HG02623 (cell line): ENCODE data around the gene MUSTN1.

ENCODE experiments used
- ATAC-seq: cut with Tn5 transposase; IDR thresholded peaks from one replicate; pipeline ENCODE4 v1.9.1; 2021; ENCODE audit warnings: moderate library complexity; ENCODE audit not compliant: unreplicated experiment

The MUSTN1 gene

DNA sequence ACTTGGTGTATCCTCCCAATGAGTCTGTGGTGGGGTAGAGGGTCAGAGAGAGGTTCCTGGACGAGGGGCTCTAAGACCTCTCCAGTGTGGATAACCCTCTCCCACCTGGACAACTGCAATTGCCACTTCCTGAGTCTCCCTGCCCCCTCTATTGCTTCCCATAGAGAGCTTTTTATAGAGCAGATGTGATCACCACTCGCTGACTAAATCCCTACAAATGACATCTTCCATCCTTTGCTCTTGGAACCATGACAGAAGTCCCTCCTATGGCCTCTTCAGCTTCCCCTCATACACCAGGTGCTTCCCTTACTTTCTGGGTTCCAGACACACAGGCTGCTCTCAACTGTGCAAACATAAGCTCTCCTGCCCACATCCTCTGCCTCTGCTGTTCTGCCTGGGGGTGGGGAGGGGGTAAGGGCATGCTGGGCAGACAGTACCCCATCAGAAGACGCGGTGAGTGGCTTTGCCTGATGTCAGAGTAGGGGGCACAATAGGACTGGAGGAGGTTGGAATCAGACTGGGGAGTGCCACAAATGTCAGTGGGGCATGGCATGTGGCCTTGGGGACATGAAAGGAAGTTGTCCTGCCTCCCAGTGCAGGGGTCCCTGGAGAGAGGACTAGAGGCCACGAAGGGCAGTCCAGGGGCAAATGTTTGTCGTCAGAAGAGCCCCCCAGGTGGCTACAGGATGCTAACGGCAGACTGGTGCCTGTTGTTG lies 25.0 kb downstream of the MUSTN1 start:
- ATAC-seq = no peak

- no peak for ATAC-seq
Measured at GRCh38 chr3:52809149-52809548, 25.7 kb downstream of the MUSTN1 start.

DNA sequence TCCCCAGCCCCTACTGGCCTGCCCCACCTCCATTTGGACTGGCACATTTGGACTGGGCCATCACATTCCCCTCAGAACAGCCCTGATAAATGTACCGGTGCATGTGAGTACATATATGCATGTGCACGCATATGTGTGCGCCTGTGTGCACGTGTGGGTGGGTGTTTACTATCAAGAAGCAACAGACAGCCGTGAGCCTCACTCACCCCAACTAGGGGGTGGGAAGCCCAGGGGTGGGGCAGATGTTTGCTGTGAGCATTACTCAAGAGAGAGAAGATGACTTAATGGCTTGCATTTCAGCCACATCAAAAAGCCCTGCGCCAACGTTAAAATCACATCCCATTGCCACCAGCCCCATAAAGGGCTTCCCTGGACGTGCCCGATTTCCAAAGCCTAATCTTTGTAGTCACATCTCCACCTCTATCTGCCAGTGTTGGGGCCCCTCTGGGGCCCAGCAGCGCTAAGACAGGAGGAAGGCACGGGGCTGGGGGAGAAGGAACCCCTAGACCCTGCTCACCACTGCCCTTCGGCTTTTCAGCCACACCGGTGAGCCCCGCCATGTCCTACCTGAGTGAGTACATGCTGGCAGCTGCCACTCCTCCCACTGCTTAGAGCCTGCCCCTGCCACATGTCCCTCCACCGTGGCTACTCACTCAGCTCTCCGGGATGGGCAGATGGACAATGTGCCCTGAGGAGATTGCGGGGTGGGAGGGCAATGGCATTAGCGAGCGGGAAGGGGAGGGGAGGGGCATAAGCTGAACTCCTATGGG lies 29.4 kb downstream of the MUSTN1 start:
- ATAC-seq = no peak

GRCh38 chr3:52801839-52802238 lies 33.0 kb downstream of the MUSTN1 start:
- no peak for ATAC-seq

DNA sequence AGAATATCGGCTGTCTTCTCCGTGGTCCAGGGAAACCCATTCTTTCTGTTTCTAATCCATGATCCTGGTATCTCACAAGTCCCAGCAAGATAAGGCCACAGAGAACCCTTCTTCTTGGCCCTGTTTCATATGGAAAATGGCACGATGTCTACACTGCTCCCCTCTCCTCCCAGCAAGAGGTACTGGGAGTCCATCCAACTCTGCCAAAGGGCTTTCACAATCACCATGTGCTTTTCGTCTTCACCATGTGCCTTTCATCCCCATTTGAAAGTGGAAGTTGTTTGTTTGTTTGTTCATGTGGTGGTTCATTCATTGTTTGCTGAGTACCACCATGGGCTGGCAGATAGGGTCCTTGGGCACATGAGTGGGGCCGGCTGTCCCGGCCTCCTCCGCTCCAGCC lies 34.7 kb downstream of the MUSTN1 start:
- no peak for ATAC-seq

DNA sequence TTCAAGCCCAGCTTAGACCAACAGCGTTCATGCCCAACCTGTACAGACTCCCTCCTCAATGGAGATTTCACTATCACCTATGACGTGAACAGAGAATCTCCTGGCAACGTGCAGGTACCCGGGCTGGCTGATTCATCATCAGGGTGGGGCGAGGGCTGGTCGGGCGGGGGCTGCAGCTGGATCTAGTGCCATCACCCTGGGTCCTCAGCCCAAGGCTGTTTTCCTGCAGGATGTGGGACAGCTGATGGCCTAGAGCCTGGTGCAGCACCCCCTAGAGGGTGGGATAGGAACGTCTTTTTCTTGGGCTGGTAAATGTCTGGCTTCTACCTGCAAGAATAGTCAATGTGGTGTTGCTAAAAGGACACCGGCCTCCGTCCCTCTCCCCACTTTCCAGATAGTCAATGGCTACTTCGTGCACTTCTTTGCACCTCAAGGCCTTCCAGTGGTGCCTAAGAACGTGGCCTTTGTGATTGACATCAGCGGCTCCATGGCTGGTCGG lies 35.8 kb downstream of the MUSTN1 start:
- ATAC-seq = no peak

- ATAC-seq = no peak
Measured at GRCh38 chr3:52798376-52798977, 36.3 kb downstream of the MUSTN1 start.

DNA sequence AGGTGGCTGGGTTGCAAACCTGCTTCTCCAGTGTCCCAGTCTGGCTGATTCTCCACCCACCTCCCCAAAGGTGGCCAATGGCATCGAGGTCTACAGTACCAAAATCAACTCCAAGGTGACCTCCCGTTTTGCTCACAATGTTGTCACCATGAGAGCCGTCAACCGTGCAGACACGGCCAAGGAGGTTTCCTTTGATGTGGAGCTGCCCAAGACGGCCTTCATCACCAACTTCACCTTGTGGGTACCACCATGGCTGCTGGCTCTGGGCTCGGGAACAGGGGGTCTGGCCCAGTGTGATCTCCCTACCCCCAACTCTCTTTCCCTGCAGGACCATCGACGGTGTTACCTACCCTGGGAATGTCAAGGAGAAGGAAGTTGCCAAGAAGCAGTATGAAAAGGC lies 38.4 kb downstream of the MUSTN1 start:
- ATAC-seq = no peak

GRCh38 chr3:52795298-52795900 lies 39.4 kb downstream of the MUSTN1 start:
- ATAC-seq = no peak

- ATAC-seq = no peak
Measured at GRCh38 chr3:52794612-52795099, 40.2 kb downstream of the MUSTN1 start, which contains the start of gene ITIH3. ITIH3 (plus strand) TSS chr3:52794796; CDS start chr3:52794804, 8 bp downstream.

GRCh38 chr3:52793702-52794611 lies 40.9 kb downstream of the MUSTN1 start:
- ATAC-seq = no peak

DNA sequence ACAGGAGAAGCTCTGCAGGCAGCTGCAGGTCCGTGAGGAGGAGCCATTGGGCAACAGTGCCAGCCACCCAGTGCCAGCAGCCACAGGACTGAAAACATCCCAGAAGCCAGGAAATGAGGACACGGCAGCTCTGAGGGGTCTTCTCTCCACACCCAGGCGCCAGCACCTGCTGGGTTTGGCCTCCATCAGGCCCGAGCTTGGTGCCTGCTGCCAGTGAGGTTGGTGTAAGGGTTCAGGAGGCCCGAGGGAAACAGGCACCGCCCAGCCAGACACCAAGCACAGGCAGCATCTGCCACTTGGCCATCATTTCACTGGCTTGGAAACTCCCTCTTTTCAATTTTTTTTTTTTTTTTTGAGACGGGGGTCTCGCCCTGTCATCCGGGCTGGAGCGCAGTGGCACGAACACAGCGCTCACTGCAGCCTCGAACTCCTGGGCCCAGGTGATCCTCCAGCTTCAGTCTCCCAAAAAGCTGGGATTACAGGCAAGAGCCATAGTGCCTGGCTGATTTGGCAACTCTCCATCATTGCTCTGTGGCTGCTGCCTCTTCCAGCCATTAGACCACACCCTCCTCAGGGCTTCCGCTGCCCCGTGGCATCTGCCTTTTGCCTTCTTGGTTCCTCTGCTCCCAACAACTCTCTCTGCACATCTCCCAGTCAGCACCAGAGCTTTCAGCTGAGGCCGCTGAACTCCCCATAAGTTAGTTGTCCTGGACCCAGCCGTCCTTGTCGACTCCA lies 41.7 kb downstream of the MUSTN1 start:
- ATAC-seq = no peak

GRCh38 chr3:52792413-52792812 lies 42.4 kb downstream of the MUSTN1 start:
- no peak for ATAC-seq

GRCh38 chr3:52791928-52792327 lies 42.9 kb downstream of the MUSTN1 start:
- ATAC-seq = no peak

- ATAC-seq = no peak
Measured at GRCh38 chr3:52791366-52791765, 43.5 kb downstream of the MUSTN1 start.

DNA sequence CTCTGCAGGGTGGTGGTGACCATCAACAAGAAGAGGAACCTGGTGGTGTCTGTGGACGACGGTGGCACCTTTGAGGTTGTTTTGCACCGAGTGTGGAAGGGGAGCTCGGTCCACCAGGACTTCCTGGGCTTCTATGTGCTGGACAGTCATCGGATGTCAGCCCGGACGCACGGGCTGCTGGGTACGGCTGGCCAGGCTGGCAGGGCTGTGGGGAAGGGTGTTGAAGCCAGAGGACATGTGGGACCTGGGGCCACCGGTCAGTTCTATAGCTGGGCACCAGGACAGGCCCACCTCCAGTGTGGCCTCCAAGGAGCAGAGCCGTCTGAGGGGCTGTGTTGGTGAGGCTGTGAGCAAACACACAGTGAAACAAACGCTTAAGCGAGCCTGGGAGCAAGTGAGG lies 44.1 kb downstream of the MUSTN1 start:
- no peak for ATAC-seq

DNA sequence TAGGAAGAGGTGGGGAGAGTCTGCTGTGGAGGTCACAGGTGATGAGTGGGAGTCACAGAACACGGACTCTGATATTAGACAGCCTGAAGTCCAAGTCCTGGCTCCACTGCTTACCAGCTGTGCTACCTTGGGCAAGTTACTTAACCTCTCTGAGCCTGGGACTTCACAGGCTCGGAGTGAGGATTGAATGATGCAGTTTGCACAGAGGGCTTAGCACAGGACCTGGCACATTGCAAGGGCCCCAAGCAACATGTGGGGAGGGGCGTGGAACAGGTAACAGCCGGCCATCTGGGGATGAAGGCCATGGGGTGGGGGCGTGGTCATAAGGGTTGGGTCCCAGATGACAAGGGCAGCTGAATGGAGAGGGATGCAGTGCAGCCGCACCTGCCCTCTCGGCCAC lies 44.5 kb downstream of the MUSTN1 start:
- ATAC-seq = no peak

DNA sequence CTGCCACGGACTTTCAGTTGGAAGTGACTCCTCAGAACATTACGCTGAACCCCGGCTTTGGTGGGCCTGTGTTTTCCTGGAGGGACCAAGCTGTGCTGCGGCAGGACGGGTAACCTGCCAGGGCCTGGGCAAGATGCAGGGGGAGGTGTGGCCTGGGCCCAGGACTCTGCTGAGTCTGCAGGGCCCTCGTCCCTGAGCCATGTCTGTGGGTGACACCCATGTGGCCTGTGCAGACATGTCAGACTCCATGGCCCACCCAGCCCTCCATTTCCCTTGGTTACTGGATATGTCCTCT lies 45.1 kb downstream of the MUSTN1 start:
- no peak for ATAC-seq

GRCh38 chr3:52788890-52789745 lies 45.7 kb downstream of the MUSTN1 start:
- ATAC-seq = no peak
